ENCODE data around the gene COL1A1.

The COL1A1 gene

DNA sequence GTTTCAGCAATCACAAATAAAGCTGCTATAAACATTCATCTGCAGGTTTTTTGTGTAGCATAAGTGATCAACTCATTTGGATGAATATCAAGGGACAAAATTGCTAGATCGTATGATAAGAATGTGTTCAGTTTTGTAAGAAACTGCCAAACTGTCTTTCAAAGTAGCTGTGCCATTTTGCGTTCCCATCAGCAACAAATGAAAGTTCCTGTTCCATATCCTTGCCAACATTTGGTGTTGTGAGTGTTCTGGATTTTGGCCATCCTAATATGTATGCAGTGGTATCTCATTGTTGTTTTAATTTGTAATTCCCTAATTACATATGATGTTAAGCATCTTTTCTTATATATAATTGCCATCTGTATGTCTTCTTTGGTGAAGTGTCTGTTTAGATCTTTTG, 36.5 kb upstream of the COL1A1 start:
- DNase-seq (ENCODE audit: low read depth), result no peak
- TF ChIP-seq, protein P1, sequence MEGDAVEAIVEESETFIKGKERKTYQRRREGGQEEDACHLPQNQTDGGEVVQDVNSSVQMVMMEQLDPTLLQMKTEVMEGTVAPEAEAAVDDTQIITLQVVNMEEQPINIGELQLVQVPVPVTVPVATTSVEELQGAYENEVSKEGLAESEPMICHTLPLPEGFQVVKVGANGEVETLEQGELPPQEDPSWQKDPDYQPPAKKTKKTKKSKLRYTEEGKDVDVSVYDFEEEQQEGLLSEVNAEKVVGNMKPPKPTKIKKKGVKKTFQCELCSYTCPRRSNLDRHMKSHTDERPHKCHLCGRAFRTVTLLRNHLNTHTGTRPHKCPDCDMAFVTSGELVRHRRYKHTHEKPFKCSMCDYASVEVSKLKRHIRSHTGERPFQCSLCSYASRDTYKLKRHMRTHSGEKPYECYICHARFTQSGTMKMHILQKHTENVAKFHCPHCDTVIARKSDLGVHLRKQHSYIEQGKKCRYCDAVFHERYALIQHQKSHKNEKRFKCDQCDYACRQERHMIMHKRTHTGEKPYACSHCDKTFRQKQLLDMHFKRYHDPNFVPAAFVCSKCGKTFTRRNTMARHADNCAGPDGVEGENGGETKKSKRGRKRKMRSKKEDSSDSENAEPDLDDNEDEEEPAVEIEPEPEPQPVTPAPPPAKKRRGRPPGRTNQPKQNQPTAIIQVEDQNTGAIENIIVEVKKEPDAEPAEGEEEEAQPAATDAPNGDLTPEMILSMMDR (IDR thresholded peaks at IDR 0.05; ENCODE audit: low read depth, low read length, missing control alignments), result no peak
- no peak overlapping the region for H3K4me3 ChIP-seq (ENCODE audit: low read depth, low read length)

DNA sequence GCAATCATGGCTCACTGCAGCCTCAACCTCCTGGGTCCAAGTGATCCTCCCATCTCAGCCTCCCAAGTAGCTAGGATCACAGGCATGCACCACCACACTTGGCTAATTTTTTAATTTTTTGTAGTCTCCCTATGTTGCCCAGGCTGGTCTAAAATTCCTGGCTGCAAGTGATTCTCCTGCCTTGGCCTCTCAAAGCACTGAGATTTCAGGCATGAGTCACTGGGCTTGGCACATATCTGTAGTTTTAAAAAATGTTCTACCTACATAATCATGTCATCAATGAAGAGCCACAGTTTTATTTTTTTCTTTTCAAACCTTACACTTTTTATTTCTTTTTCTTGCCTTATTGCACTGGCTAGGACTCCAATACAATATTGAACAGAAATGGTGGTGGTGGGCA, 33.1 kb upstream of the COL1A1 start:
- TF ChIP-seq, protein P1 (IDR thresholded peaks at IDR 0.05; ENCODE audit: low read depth, low read length, missing control alignments), result no peak
- DNase-seq (ENCODE audit: low read depth), result no peak
- no peak overlapping the region for H3K4me3 ChIP-seq (ENCODE audit: low read depth, low read length)

DNA sequence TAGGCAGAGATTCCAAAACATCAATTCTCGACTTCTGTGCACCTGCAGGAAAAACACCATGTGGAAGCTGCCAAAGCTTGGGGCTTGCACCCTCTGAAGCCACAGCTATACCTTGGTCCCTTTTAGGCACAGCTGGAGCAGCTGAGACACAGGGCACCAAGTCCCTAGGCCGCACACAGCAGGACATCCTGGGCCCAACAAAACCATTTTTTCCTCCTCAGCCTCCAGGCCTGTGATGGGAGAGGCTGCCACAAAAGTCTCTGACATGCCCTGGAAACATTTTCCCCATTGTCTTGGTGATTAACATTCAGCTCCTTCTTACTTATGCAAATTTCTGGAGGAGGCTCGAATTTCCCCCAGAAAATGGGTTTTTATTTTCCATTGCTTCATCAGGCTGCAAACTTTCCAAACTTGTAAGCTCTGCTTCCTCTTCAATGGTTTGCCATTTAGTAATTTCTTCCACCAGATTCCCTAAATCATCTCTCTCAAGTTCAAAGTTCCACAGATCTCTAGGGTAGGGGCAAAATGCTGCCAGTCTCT, 24.3 kb upstream of the COL1A1 start:
- TF ChIP-seq, protein P1 (IDR thresholded peaks at IDR 0.05; ENCODE audit: low read depth, low read length, missing control alignments), result no peak
- DNase-seq (ENCODE audit: low read depth), result no peak
- no peak overlapping the region for H3K4me3 ChIP-seq (ENCODE audit: low read depth, low read length)

- H3K4me3 ChIP-seq (ENCODE audit: low read depth, low read length), result no peak overlapping the region
- TF ChIP-seq, protein P1 (IDR thresholded peaks at IDR 0.05; ENCODE audit: low read depth, low read length, missing control alignments), result no peak
- no peak for DNase-seq (ENCODE audit: low read depth)
Observed at GRCh38 chr17:50222922-50223321, 21.5 kb upstream of the COL1A1 start.

- no peak for DNase-seq (ENCODE audit: low read depth)
- TF ChIP-seq, protein P1 (IDR thresholded peaks at IDR 0.05; ENCODE audit: low read depth, low read length, missing control alignments), result no peak
- no peak overlapping the region for H3K4me3 ChIP-seq (ENCODE audit: low read depth, low read length)
Observed at GRCh38 chr17:50221864-50222545, 20.6 kb upstream of the COL1A1 start.

DNA sequence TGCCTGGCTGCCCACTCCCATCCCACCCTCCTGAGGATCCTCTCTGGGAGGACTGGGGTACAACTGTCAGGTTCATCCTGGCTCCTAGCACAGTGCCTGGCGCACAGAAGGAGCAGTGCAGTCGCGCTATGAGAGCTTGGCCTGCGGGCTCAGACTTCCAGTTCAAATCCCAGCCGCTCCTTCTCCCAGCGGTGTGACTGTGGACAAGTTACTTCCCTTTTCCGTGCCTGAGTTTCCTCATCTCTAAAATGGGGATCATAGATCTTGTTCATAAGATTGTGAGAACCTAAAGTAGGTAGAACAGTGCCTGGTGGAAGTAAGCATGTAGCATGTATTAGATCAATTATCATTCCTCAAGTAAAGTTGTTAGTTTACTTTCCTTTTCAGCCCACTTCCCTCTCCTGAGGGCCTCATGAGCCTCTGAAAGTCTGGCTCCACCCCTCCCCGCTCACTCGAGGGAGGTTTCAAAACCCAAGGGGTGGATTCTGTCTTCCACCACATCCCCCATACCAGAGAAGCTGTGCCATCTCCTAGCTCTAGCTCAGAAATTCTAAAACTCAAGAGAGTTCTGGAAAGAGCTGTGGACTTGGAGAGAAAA, 19.9 kb upstream of the COL1A1 start:
- TF ChIP-seq, protein P1 (IDR thresholded peaks at IDR 0.05; ENCODE audit: low read depth, low read length, missing control alignments), result no peak
- no peak for DNase-seq (ENCODE audit: low read depth)
- H3K4me3 ChIP-seq (ENCODE audit: low read depth, low read length), result no peak overlapping the region
